Caco-2 (cell line): ENCODE results near the gene KCNAB3. TPM values are rescaled to one million over a fixed set of nuclear protein-coding genes. Genes with fewer than 3 reads are reported as not detected.

ENCODE experiments used
- Bru-seq: library from RNA; stranded (reverse); fragments of 400-500 nt; gene quantifications from one replicate; lab custom pipeline; 2021; lab: Mats Ljungman, UMichigan
- BruChase-seq, 2 experiments: library from RNA; stranded (reverse); fragments of 400-500 nt; gene quantifications; one replicate each; lab custom pipeline; 2021; lab: Mats Ljungman, UMichigan
- BruUV-seq: library from RNA; stranded (reverse); fragments of 400-500 nt; replicated peaks from 2 replicates; lab custom pipeline; 2021; lab: Mats Ljungman, UMichigan
- CTCF ChIA-PET: fragments of 300-600 bp; sonication (Branson Sonifier 250); formaldehyde crosslinking; loops from one replicate; lab custom pipeline; 2022; ENCODE audit warnings: antibody characterized with exemption; lab: Charles Lee
- POLR2A ChIA-PET: fragments of 300-600 bp; sonication (Branson Sonifier 250); formaldehyde crosslinking; loops from one replicate; lab custom pipeline; 2022; ENCODE audit warnings: antibody characterized with exemption; lab: Charles Lee
- DNase-seq, 2 experiments: peaks; one replicate each; pipeline versions ENCODE4 v3.0.0 to v3.0.0-alpha.2; 2020 to 2022
- H3K27me3 ChIP-seq: replicated peaks from 2 replicates; pipeline ENCODE4 v1.6.0; 2011; ENCODE audit warnings: low read length; ENCODE audit not compliant: control insufficient read depth, insufficient read depth
- H3K36me3 ChIP-seq: 2 replicates; pipeline ENCODE4 v1.5.1; 2011; ENCODE audit warnings: low read length; ENCODE audit not compliant: control insufficient read depth, insufficient read depth
- H3K4me1 ChIP-seq: fragments of 250-450 bp; sonication (Bioruptor Pico); 2 replicates; pipeline ENCODE4 v1.5.1; 2020; ENCODE audit warnings: mild to moderate bottlenecking
- H3K4me3 ChIP-seq: 2 replicates; pipeline ENCODE4 v1.5.1; 2011; ENCODE audit warnings: low read depth, mild to moderate bottlenecking, control low read depth, low read length
- H3K9me3 ChIP-seq: fragments of 250-450 bp; sonication (Bioruptor Pico); 2 replicates; pipeline ENCODE4 v1.5.1; 2020; ENCODE audit warnings: mild to moderate bottlenecking, moderate library complexity
- H3K27ac Mint-ChIP-seq: one replicate; pipeline ENCODE4 v1.8.0; 2022; ENCODE audit warnings: mixed read lengths; ENCODE audit not compliant: unreplicated experiment
- H3K27me3 Mint-ChIP-seq: one replicate; pipeline ENCODE4 v1.8.0; 2022; ENCODE audit warnings: mixed read lengths; ENCODE audit not compliant: insufficient read depth, unreplicated experiment
- H3K36me3 Mint-ChIP-seq: one replicate; pipeline ENCODE4 v1.8.0; 2022; ENCODE audit warnings: mild to moderate bottlenecking, mixed read lengths; ENCODE audit not compliant: insufficient read depth, unreplicated experiment
- H3K4me1 Mint-ChIP-seq: one replicate; pipeline ENCODE4 v1.8.0; 2022; ENCODE audit warnings: low read depth, mixed read lengths; ENCODE audit not compliant: unreplicated experiment
- H3K4me3 Mint-ChIP-seq: one replicate; pipeline ENCODE4 v1.8.0; 2022; ENCODE audit warnings: mild to moderate bottlenecking, moderate library complexity, mixed read lengths; ENCODE audit not compliant: unreplicated experiment
- H3K9me3 Mint-ChIP-seq: one replicate; pipeline ENCODE4 v1.8.0; 2022; ENCODE audit warnings: mixed read lengths; ENCODE audit not compliant: unreplicated experiment
- CTCF ChIP-seq, 2 experiments: fragments of 200-600 bp in 1 of 2; IDR thresholded peaks; 1 replicate in 1 of 2; 2 replicates in 1 of 2; pipeline versions ENCODE4 v1.5.1 to v1.8.0; 2011 to 2022; ENCODE audit warnings: antibody characterized with exemption in 1 of 2, control low read depth in 1 of 2, inconsistent platforms in 1 of 2, low read depth in 1 of 2, low read length in 1 of 2, mild to moderate bottlenecking in 1 of 2, moderate library complexity in 1 of 2; ENCODE audit not compliant: insufficient read depth in 1 of 2, severe bottlenecking in 1 of 2, unreplicated experiment in 1 of 2
- intact Hi-C: fragments of 100-400 bp; cut with micrococcal nuclease; formaldehyde crosslinking; loops from one replicate; pipeline ENCODE4 v1.10.0; 2022; ENCODE audit not compliant: unreplicated experiment
- long read RNA-seq: library from polyadenylated mRNA; stranded (forward); transcript quantifications from one replicate; pipeline ENCODE4 v2.0.0, GENCODE V29; 2022
- total RNA-seq: library from RNA; stranded (reverse); gene quantifications from 2 replicates; pipeline ENCODE4 v1.2.3, GENCODE V29; 2022

KCNAB3 gene
- 1.2 and 2.0 TPM in 2 replicates for total RNA-seq
- percentile 31 among the genes with signal in this experiment for Bru-seq, nascent RNA
- BruChase-seq, experiment 1, labeled RNA remaining after a 2-hour chase: percentile 34 among the genes with signal in this experiment
- percentile 37 among the genes with signal in this experiment for BruChase-seq, experiment 2, labeled RNA remaining after a 6-hour chase
- long read RNA-seq: 0 reads

GRCh38 chr17:7929158-7930023, at the start of gene KCNAB3:
Gene KCNAB3 (minus strand): TSS chr17:7929856. CDS start chr17:7929435, 421 bp downstream.
- Mint-ChIP-seq H3K9me3 (no peaks in the 10 kb centered on the region), H3K4me3 (peak within 1 kb of the TSS; percentile 99), H3K4me1 (peaks cover 11% of the 10 kb centered on the region), H3K36me3 (peaks cover 6% of the 10 kb centered on the region), H3K27ac (no peak within 1 kb of the TSS), H3K27me3 (no peaks in the 10 kb centered on the region)
- no peak for DNase-seq
- TF ChIP-seq CTCF (IDR thresholded peaks at IDR 0.05; ENCODE audit: insufficient read depth in 1 of 2, low read depth in 1 of 2, low read length in 1 of 2, severe bottlenecking in 1 of 2, unreplicated experiment in 1 of 2): no peak
- CTCF ChIA-PET: no interaction called here
- BruUV-seq: no TSS peak
- H3K9me3 ChIP-seq: no peaks in the 10 kb centered on the region
- H3K27me3 ChIP-seq: no peaks in the 10 kb centered on the region
- H3K36me3 ChIP-seq: no peaks in the 10 kb centered on the region
- H3K4me1 ChIP-seq: 0 out of 2 replicates have a peak, but pooled peaks cover 2% of the 10 kb centered on the region
- POLR2A ChIA-PET: no interaction called here
- H3K4me3 ChIP-seq: no peak within 1 kb of the TSS
- intact Hi-C loops: loop anchor here (5.0 kb wide), 1 partner anchor 63 kb away; no protein-coding TSS in a partner anchor

GRCh38 chr17:7977805-7978204, 48.1 kb upstream of the KCNAB3 start:
- Mint-ChIP-seq H3K9me3 (peaks cover 11% of the 10 kb centered on the region), H3K36me3 (no peaks in the 10 kb centered on the region), H3K27me3 (no peaks in the 10 kb centered on the region), H3K4me1 (no peaks in the 10 kb centered on the region), H3K4me3 (no peak overlapping the region), H3K27ac (no peak overlapping the region)
- POLR2A ChIA-PET: no interaction called here
- Histone ChIP-seq H3K27me3 (no peaks in the 10 kb centered on the region), H3K9me3 (no peaks in the 10 kb centered on the region), H3K4me1 (no peaks in the 10 kb centered on the region), H3K36me3 (no peaks in the 10 kb centered on the region), H3K4me3 (no peak overlapping the region)
- TF ChIP-seq CTCF (IDR thresholded peaks at IDR 0.05; ENCODE audit: insufficient read depth in 1 of 2, low read depth in 1 of 2, low read length in 1 of 2, severe bottlenecking in 1 of 2, unreplicated experiment in 1 of 2): no peak
- BruUV-seq: no TSS peak
- CTCF ChIA-PET: no interaction called here
- intact Hi-C loops: no loop called here
- no peak for DNase-seq

- H3K4me1 Mint-ChIP-seq: no peaks in the 10 kb centered on the region
Measured at GRCh38 chr17:7977039-7977438, 47.4 kb upstream of the KCNAB3 start.

More at GRCh38 chr17:7977039-7977438, 47.4 kb upstream of the KCNAB3 start:
- Mint-ChIP-seq H3K36me3 (no peaks in the 10 kb centered on the region), H3K27me3 (no peaks in the 10 kb centered on the region), H3K9me3 (peaks cover 11% of the 10 kb centered on the region), H3K4me3 (no peak overlapping the region), H3K27ac (no peak overlapping the region)
- no TSS peak for BruUV-seq
- intact Hi-C loops: no loop called here
- no peaks in the 10 kb centered on the region for H3K9me3 ChIP-seq
- POLR2A ChIA-PET: no interaction called here
- TF ChIP-seq CTCF (IDR thresholded peaks at IDR 0.05; ENCODE audit: insufficient read depth in 1 of 2, low read depth in 1 of 2, low read length in 1 of 2, severe bottlenecking in 1 of 2, unreplicated experiment in 1 of 2): no peak
- no peak overlapping the region for H3K4me3 ChIP-seq
- no peak for DNase-seq
- H3K4me1 ChIP-seq: no peaks in the 10 kb centered on the region
- CTCF ChIA-PET: no interaction called here
- H3K36me3 ChIP-seq: no peaks in the 10 kb centered on the region
- no peaks in the 10 kb centered on the region for H3K27me3 ChIP-seq
